ENCODE data around the gene COLQ. TPM values are rescaled to one million over a fixed set of nuclear protein-coding genes. Genes with fewer than 3 reads are reported as not detected.

The COLQ gene
- total RNA-seq, 1 experiment from 2014 or later: 1.3 TPM

DNA sequence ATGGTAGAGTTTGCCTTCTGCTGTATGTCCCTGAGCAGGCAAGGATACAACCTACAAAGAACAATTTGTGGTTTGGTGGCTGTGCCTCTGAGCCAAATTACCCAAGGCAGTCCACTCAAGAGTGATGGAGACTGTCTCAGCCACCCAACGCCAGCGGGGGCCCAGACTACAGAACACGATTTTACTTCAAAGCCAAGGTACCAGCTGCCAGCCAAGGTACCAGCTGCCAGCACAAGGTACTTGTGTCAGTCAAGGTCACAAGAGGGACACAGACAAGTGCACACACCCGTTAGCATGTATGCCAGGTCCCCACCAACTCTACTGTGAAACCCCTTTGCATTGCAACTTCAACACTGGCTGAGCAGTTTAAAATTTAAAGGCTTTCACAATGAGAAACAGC lies 23.5 kb downstream of the COLQ start:
- CTCF ChIA-PET: no interaction called here
- no peak for DNase-seq
- no peak for TF ChIP-seq CTCF (IDR thresholded peaks at IDR 0.05; ENCODE audit: unreplicated experiment)
- Mint-ChIP-seq H3K36me3 (ENCODE audit: insufficient read depth, unreplicated experiment) (no peaks in the 10 kb centered on the region), H3K27me3 (ENCODE audit: unreplicated experiment) (peaks cover 41% of the 10 kb centered on the region), H3K4me1 (ENCODE audit: low read depth, unreplicated experiment) (no peaks in the 10 kb centered on the region), H3K9me3 (ENCODE audit: low read depth, unreplicated experiment) (no peaks in the 10 kb centered on the region), H3K27ac (ENCODE audit: unreplicated experiment) (no peak overlapping the region), H3K4me3 (ENCODE audit: low read depth, unreplicated experiment) (no peak overlapping the region)
- BruUV-seq (replicated peaks): no TSS peak
- intact Hi-C loops (cut with micrococcal nuclease; ENCODE audit: unreplicated experiment): no loop called here

GRCh38 chr3:15496341-15496664 lies 25.2 kb downstream of the COLQ start:
- BruUV-seq (replicated peaks): no TSS peak
- Mint-ChIP-seq H3K27me3 (ENCODE audit: unreplicated experiment) (peaks cover 36% of the 10 kb centered on the region), H3K27ac (ENCODE audit: unreplicated experiment) (no peak overlapping the region), H3K4me3 (ENCODE audit: low read depth, unreplicated experiment) (no peak overlapping the region), H3K9me3 (ENCODE audit: low read depth, unreplicated experiment) (no peaks in the 10 kb centered on the region), H3K4me1 (ENCODE audit: low read depth, unreplicated experiment) (no peaks in the 10 kb centered on the region), H3K36me3 (ENCODE audit: insufficient read depth, unreplicated experiment) (no peaks in the 10 kb centered on the region)
- CTCF ChIA-PET: no interaction called here
- no peak for DNase-seq
- intact Hi-C loops (cut with micrococcal nuclease; ENCODE audit: unreplicated experiment): no loop called here
- no peak for TF ChIP-seq CTCF (IDR thresholded peaks at IDR 0.05; ENCODE audit: unreplicated experiment)

- CTCF ChIA-PET: no interaction called here
- no peak for DNase-seq
- no TSS peak for BruUV-seq (replicated peaks)
- Mint-ChIP-seq H3K9me3 (ENCODE audit: low read depth, unreplicated experiment) (no peaks in the 10 kb centered on the region), H3K36me3 (ENCODE audit: insufficient read depth, unreplicated experiment) (no peaks in the 10 kb centered on the region), H3K27me3 (ENCODE audit: unreplicated experiment) (peaks cover 30% of the 10 kb centered on the region), H3K27ac (ENCODE audit: unreplicated experiment) (no peak overlapping the region), H3K4me1 (ENCODE audit: low read depth, unreplicated experiment) (no peaks in the 10 kb centered on the region), H3K4me3 (ENCODE audit: low read depth, unreplicated experiment) (no peak overlapping the region)
- intact Hi-C loops (cut with micrococcal nuclease; ENCODE audit: unreplicated experiment): no loop called here
- no peak for TF ChIP-seq CTCF (IDR thresholded peaks at IDR 0.05; ENCODE audit: unreplicated experiment)
Measured at GRCh38 chr3:15495461-15496340, 25.8 kb downstream of the COLQ start.

DNA sequence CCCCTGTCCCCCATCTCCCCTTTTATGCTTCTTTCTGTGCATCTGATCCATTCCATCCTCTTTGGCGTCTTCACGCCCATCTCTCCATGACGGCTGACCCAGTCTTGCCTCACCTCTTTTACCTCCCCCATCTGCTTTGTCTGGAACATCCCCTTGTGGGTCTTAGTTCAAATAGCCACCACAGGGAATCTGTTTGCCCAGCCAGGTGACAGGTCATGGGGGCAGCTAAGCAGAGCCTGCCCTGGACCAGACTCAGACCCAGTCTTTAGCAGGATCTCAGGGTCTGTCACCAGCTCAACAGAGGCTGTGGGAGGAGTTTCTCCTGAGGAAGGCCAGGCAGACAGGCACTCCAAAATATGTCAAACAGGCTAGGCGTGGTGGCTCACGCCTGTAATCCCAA lies 28.1 kb downstream of the COLQ start:
- no peak overlapping the region for H3K27ac Mint-ChIP-seq (ENCODE audit: unreplicated experiment)
- intact Hi-C loops (cut with micrococcal nuclease; ENCODE audit: unreplicated experiment): no loop called here
- BruUV-seq (replicated peaks): no TSS peak
- no peak overlapping the region for H3K4me3 Mint-ChIP-seq (ENCODE audit: low read depth, unreplicated experiment)
- no peaks in the 10 kb centered on the region for H3K4me1 Mint-ChIP-seq (ENCODE audit: low read depth, unreplicated experiment)
- DNase-seq: no peak
- TF ChIP-seq CTCF (IDR thresholded peaks at IDR 0.05; ENCODE audit: unreplicated experiment): no peak
- no peaks in the 10 kb centered on the region for H3K9me3 Mint-ChIP-seq (ENCODE audit: low read depth, unreplicated experiment)
- CTCF ChIA-PET: no interaction called here
- H3K27me3 Mint-ChIP-seq (ENCODE audit: unreplicated experiment): peaks cover 19% of the 10 kb centered on the region
- H3K36me3 Mint-ChIP-seq (ENCODE audit: insufficient read depth, unreplicated experiment): no peaks in the 10 kb centered on the region
